RWPE2 (cell line): ENCODE measurements around the gene PLA2G5.

ENCODE experiments used
- ATAC-seq: fragments of 200-7000 bp; cut with Tn5 transposase; 3 replicates; pipeline ENCODE4 v1.9.1; 2021; ENCODE audit warnings: low read depth
- DNase-seq: peaks from one replicate; pipeline ENCODE4 v3.0.0-alpha.2; 2020; ENCODE audit warnings: low spot score
- H3K27ac ChIP-seq: fragments of 450-650 bp; 2 replicates; pipeline ENCODE4 v1.5.1; 2017; ENCODE audit warnings: mild to moderate bottlenecking; ENCODE audit not compliant: poor library complexity, severe bottlenecking
- H3K27me3 ChIP-seq: fragments of 250-450 bp; sonication (Bioruptor Pico); 2 replicates; pipeline ENCODE4 v1.5.1; 2021; ENCODE audit warnings: mild to moderate bottlenecking, moderate library complexity; ENCODE audit not compliant: insufficient read depth, poor library complexity, severe bottlenecking
- H3K36me3 ChIP-seq: fragments of 250-450 bp; sonication (Bioruptor Pico); 2 replicates; pipeline ENCODE4 v1.5.1; 2020; ENCODE audit warnings: low read depth, mild to moderate bottlenecking, moderate library complexity
- H3K4me1 ChIP-seq: fragments of 250-450 bp; sonication (Bioruptor Pico); 2 replicates; pipeline ENCODE4 v1.5.1; 2021; ENCODE audit warnings: mild to moderate bottlenecking, moderate library complexity; ENCODE audit not compliant: insufficient read depth, poor library complexity, severe bottlenecking
- H3K4me3 ChIP-seq: fragments of 250-450 bp; sonication (Bioruptor Pico); 2 replicates; pipeline ENCODE4 v1.5.1; 2021; ENCODE audit warnings: mild to moderate bottlenecking, moderate library complexity; ENCODE audit not compliant: severe bottlenecking
- H3K9me3 ChIP-seq: fragments of 250-450 bp; sonication (Bioruptor Pico); 2 replicates; pipeline ENCODE4 v1.5.1; 2021; ENCODE audit warnings: mild to moderate bottlenecking, moderate library complexity; ENCODE audit not compliant: severe bottlenecking
- CTCF ChIP-seq: fragments of 450-650 bp; IDR thresholded peaks from one replicate; pipeline ENCODE4 v1.5.1; 2017; ENCODE audit warnings: mild to moderate bottlenecking, moderate library complexity; ENCODE audit not compliant: poor library complexity, severe bottlenecking

The PLA2G5 gene

GRCh38 chr1:20093303-20093702 lies 23.3 kb downstream of the PLA2G5 start:
- no peak for TF ChIP-seq CTCF
- no peak for ATAC-seq
- Histone ChIP-seq H3K36me3 (no peaks in the 10 kb centered on the region), H3K27ac (no peak overlapping the region), H3K4me3 (no peak overlapping the region), H3K27me3 (no peaks in the 10 kb centered on the region), H3K4me1 (no peaks in the 10 kb centered on the region), H3K9me3 (no peaks in the 10 kb centered on the region)
- no peak for DNase-seq

- no peaks in the 10 kb centered on the region for H3K4me1 ChIP-seq
- H3K9me3 ChIP-seq = no peaks in the 10 kb centered on the region
- DNase-seq = no peak
- H3K36me3 ChIP-seq = no peaks in the 10 kb centered on the region
- no peaks in the 10 kb centered on the region for H3K27me3 ChIP-seq
- no peak overlapping the region for H3K4me3 ChIP-seq
- no peak overlapping the region for H3K27ac ChIP-seq
- no peak for TF ChIP-seq CTCF
- no peak for ATAC-seq
Measured at GRCh38 chr1:20093940-20094391, 24.0 kb downstream of the PLA2G5 start.

- H3K4me3 ChIP-seq = no peak overlapping the region
- H3K36me3 ChIP-seq = no peaks in the 10 kb centered on the region
- no peaks in the 10 kb centered on the region for H3K4me1 ChIP-seq
- no peaks in the 10 kb centered on the region for H3K9me3 ChIP-seq
- no peak for DNase-seq
- no peak overlapping the region for H3K27ac ChIP-seq
- ATAC-seq = no peak
- no peak for TF ChIP-seq CTCF
- no peaks in the 10 kb centered on the region for H3K27me3 ChIP-seq
Measured at GRCh38 chr1:20095564-20096434, 25.8 kb downstream of the PLA2G5 start.

- H3K27ac ChIP-seq = no peak overlapping the region
- H3K4me3 ChIP-seq = no peak overlapping the region
- no peaks in the 10 kb centered on the region for H3K36me3 ChIP-seq
- DNase-seq = no peak
- no peaks in the 10 kb centered on the region for H3K4me1 ChIP-seq
- TF ChIP-seq CTCF = no peak
- H3K27me3 ChIP-seq = no peaks in the 10 kb centered on the region
- ATAC-seq = no peak
- H3K9me3 ChIP-seq = no peaks in the 10 kb centered on the region
Measured at GRCh38 chr1:20096840-20097447, 26.9 kb downstream of the PLA2G5 start.

GRCh38 chr1:20099533-20099932 lies 29.5 kb downstream of the PLA2G5 start:
- TF ChIP-seq CTCF = no peak
- no peak overlapping the region for H3K27ac ChIP-seq
- H3K36me3 ChIP-seq = no peaks in the 10 kb centered on the region
- no peak for ATAC-seq
- H3K4me3 ChIP-seq = no peak overlapping the region
- H3K27me3 ChIP-seq = no peaks in the 10 kb centered on the region
- DNase-seq = no peak
- H3K9me3 ChIP-seq = no peaks in the 10 kb centered on the region
- H3K4me1 ChIP-seq = no peaks in the 10 kb centered on the region
